Endodermal cell (in vitro differentiated cells): ENCODE results near the gene ZFAND6. TPM values are rescaled to one million over a fixed set of nuclear protein-coding genes. Genes with fewer than 3 reads are reported as not detected.

Experiments used
- DNase-seq: peaks from one replicate; pipeline ENCODE4 v3.0.0-alpha.2; 2017
- H3K27ac ChIP-seq: 2 replicates; pipeline ENCODE4 v1.5.1; 2013; ENCODE audit warnings: mild to moderate bottlenecking, low read depth, low read length, moderate library complexity
- H3K27me3 ChIP-seq: 2 replicates; pipeline ENCODE4 v1.6.1; 2013; ENCODE audit warnings: mild to moderate bottlenecking, low read length, moderate library complexity; ENCODE audit not compliant: insufficient read depth, control insufficient read depth, poor library complexity, severe bottlenecking
- H3K36me3 ChIP-seq: 2 replicates; pipeline ENCODE4 v1.7.0; 2013; ENCODE audit warnings: mild to moderate bottlenecking, low read length, moderate library complexity; ENCODE audit not compliant: control insufficient read depth, insufficient read depth
- H3K4me1 ChIP-seq: one replicate; pipeline ENCODE4 v1.7.0; 2013; ENCODE audit warnings: low read length; ENCODE audit not compliant: control insufficient read depth, insufficient read depth
- H3K4me3 ChIP-seq: 2 replicates; pipeline ENCODE4 v1.5.1; 2013; ENCODE audit warnings: mild to moderate bottlenecking, low read length, moderate library complexity
- H3K9ac ChIP-seq: 2 replicates; pipeline ENCODE4 v1.6.1; 2013; ENCODE audit warnings: mild to moderate bottlenecking, low read length, moderate library complexity; ENCODE audit not compliant: poor library complexity, severe bottlenecking; ENCODE audit errors: extremely low read depth
- H3K9me3 ChIP-seq: 2 replicates; pipeline ENCODE4 v1.6.1; 2013; ENCODE audit warnings: mild to moderate bottlenecking, low read length, moderate library complexity; ENCODE audit not compliant: control insufficient read depth
- H3K27ac Mint-ChIP-seq: 2 replicates; pipeline ENCODE4 v1.8.0; 2020; ENCODE audit warnings: mixed read lengths
- H3K27me3 Mint-ChIP-seq: 2 replicates; pipeline ENCODE4 v1.8.0; 2021; ENCODE audit warnings: mild to moderate bottlenecking, mixed read lengths; ENCODE audit not compliant: insufficient read depth
- H3K36me3 Mint-ChIP-seq: 2 replicates; pipeline ENCODE4 v1.8.0; 2020; ENCODE audit warnings: low read depth, mixed read lengths
- H3K4me1 Mint-ChIP-seq: 2 replicates; pipeline ENCODE4 v1.8.0; 2020; ENCODE audit warnings: mixed read lengths
- H3K4me3 Mint-ChIP-seq: 2 replicates; pipeline ENCODE4 v1.8.0; 2020; ENCODE audit warnings: mild to moderate bottlenecking, moderate library complexity, mixed read lengths
- H3K9me3 Mint-ChIP-seq: 2 replicates; pipeline ENCODE4 v1.8.0; 2020; ENCODE audit warnings: mild to moderate bottlenecking, mixed read lengths
- WGBS, 2 experiments: methylation state at CpG; one replicate each; pipeline versions ENCODE4 v1.1.5 to v1.1.7; 2013; ENCODE audit warnings: missing lambda C conversion rate in 2 of 2, mixed read lengths in 1 of 2; ENCODE audit not compliant: insufficient coverage in 1 of 2, insufficient read length in 1 of 2; 5-methylcytosine and 5-hydroxymethylcytosine counted together
- total RNA-seq, 2 donors: library from RNA; stranded (reverse); fragmentation: NEBNext Ultra II Directional in 1 of 2; extraction: Animal tissue kit (Norgen Biotek cat#: 25700) in 1 of 2; gene quantifications; 2 replicates in 1 of 2; 3 replicates in 1 of 2; pipeline ENCODE4 v1.2.1, GENCODE V29; 2021
- TF ChIP-seq, protein P1 (sequence below): fragments of 200-600 bp; sonication (generic); conservative IDR thresholded peaks from 2 replicates; pipeline ENCODE4 v1.5.0; 2021; ENCODE audit warnings: antibody characterized with exemption, mild to moderate bottlenecking

The ZFAND6 gene
- total RNA-seq, 2 donors from 2014 or later, result 84.5 to 86.2 TPM

DNA sequence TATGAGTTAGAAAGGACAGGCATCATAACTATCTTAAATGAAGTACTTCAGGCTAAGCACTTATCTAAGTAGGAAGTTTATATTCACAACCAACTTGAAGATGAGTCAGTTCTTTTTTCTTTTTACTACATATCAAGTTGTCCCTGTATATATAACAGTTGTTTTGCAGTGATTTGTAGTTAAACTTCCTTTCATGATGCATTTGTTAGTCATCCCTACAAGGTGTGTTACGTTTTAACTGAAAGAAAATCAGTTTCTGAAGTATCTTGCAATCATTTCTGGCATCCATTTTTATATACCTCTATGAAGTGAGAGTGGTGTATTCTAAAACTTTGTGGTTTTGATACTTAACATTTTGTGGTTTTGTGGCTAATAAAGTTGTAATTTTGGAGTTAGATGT lies 46.1 kb downstream of the ZFAND6 start:
- peaks cover 4% of the 10 kb centered on the region for H3K36me3 ChIP-seq
- no peak overlapping the region for H3K4me3 ChIP-seq
- H3K27ac Mint-ChIP-seq, result peak overlapping the region; percentile 48
- H3K27me3 ChIP-seq, result no peaks in the 10 kb centered on the region
- H3K4me1 ChIP-seq, result peaks cover 8% of the 10 kb centered on the region
- 88% methylated on average over 1 of the region's 1 CpG; no CpG with 5 or more reads in 1 of the 2 experiments for WGBS, 2 experiments
- H3K9me3 ChIP-seq, result no peaks in the 10 kb centered on the region
- TF ChIP-seq, protein P1, sequence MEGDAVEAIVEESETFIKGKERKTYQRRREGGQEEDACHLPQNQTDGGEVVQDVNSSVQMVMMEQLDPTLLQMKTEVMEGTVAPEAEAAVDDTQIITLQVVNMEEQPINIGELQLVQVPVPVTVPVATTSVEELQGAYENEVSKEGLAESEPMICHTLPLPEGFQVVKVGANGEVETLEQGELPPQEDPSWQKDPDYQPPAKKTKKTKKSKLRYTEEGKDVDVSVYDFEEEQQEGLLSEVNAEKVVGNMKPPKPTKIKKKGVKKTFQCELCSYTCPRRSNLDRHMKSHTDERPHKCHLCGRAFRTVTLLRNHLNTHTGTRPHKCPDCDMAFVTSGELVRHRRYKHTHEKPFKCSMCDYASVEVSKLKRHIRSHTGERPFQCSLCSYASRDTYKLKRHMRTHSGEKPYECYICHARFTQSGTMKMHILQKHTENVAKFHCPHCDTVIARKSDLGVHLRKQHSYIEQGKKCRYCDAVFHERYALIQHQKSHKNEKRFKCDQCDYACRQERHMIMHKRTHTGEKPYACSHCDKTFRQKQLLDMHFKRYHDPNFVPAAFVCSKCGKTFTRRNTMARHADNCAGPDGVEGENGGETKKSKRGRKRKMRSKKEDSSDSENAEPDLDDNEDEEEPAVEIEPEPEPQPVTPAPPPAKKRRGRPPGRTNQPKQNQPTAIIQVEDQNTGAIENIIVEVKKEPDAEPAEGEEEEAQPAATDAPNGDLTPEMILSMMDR, result no peak
- H3K36me3 Mint-ChIP-seq, result peaks cover 8% of the 10 kb centered on the region
- no peak for DNase-seq
- no peak overlapping the region for H3K9ac ChIP-seq
- H3K4me3 Mint-ChIP-seq, result no peak overlapping the region
- H3K27ac ChIP-seq, result no peak overlapping the region
- peaks cover 15% of the 10 kb centered on the region for H3K4me1 Mint-ChIP-seq
- H3K9me3 Mint-ChIP-seq, result no peaks in the 10 kb centered on the region
- H3K27me3 Mint-ChIP-seq, result no peaks in the 10 kb centered on the region

DNA sequence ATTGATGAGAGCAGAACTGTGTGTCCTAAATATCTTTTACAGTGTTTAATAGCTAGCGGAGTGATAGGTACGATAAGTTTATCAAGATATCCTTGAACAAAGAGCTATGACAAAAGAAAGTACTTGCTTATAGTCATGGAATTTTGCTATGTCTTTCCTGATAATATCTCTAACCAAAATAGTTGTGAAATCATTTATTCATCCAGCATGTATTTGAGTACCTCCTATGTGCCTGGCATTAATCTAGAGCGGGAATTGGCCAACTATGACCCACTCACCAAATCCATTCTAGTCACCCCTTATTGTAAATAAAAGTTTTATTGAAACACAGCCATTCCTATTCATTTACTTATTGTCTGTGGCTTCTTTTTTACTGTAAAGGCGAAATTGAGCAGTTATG lies 46.6 kb downstream of the ZFAND6 start:
- Mint-ChIP-seq H3K4me3 (no peak overlapping the region), H3K27ac (no peak overlapping the region), H3K36me3 (peaks cover 7% of the 10 kb centered on the region), H3K9me3 (no peaks in the 10 kb centered on the region), H3K4me1 (peaks cover 15% of the 10 kb centered on the region), H3K27me3 (no peaks in the 10 kb centered on the region)
- Histone ChIP-seq H3K27me3 (no peaks in the 10 kb centered on the region), H3K4me3 (no peak overlapping the region), H3K9ac (no peak overlapping the region), H3K4me1 (peaks cover 8% of the 10 kb centered on the region), H3K27ac (no peak overlapping the region), H3K9me3 (no peaks in the 10 kb centered on the region), H3K36me3 (peaks cover 4% of the 10 kb centered on the region)
- DNase-seq, result no peak
- TF ChIP-seq, protein P1, result no peak
- 95 to 100% methylated on average over 3 to 4 of the region's 4 CpGs for WGBS, 2 experiments

DNA sequence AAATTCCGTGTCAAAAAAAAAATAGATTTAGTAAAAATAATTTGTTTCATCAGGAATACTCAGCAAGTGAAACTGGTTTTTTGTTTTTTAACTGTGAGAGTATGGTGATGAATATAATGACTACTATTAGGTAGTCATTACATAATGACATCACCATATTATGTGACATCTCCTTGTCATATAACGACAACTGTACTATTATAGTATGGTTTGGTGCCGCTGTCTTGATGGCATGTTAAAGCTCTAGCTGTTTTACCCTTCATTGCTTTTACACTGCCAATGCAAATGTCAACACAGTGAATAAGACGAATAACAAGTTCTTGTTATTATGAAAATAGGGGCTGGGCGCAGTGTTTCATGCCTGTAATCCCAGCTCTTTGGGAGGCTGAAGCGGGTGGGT lies 47.7 kb downstream of the ZFAND6 start:
- H3K27me3 ChIP-seq, result no peaks in the 10 kb centered on the region
- peaks cover 4% of the 10 kb centered on the region for H3K36me3 Mint-ChIP-seq
- H3K36me3 ChIP-seq, result no peaks in the 10 kb centered on the region
- no peaks in the 10 kb centered on the region for H3K9me3 ChIP-seq
- H3K4me1 ChIP-seq, result peaks cover 8% of the 10 kb centered on the region
- DNase-seq, result no peak
- H3K4me3 Mint-ChIP-seq, result no peak overlapping the region
- no peaks in the 10 kb centered on the region for H3K9me3 Mint-ChIP-seq
- TF ChIP-seq, protein P1, result no peak
- WGBS, 2 experiments, result 88 to 100% methylated on average over 3 to 6 of the region's 6 CpGs
- H3K4me3 ChIP-seq, result no peak overlapping the region
- H3K4me1 Mint-ChIP-seq, result peaks cover 15% of the 10 kb centered on the region
- H3K27ac Mint-ChIP-seq, result no peak overlapping the region
- no peak overlapping the region for H3K27ac ChIP-seq
- no peak overlapping the region for H3K9ac ChIP-seq
- H3K27me3 Mint-ChIP-seq, result no peaks in the 10 kb centered on the region
